ENCODE results near the gene SREBF1. TPM values are rescaled to one million over a fixed set of nuclear protein-coding genes. Genes with fewer than 3 reads are reported as not detected.

Gene SREBF1
- total and polyA plus RNA-seq, 10 of the 15 experiments (the other 5 are each of a cell fraction or from before 2014, with no cell fraction given): 1.4 to 84.6 (median 20.4) TPM

GRCh38 chr17:17830740-17831207, 6.0 kb downstream of the SREBF1 start:
- 66% methylated on average over 5 of the region's 6 CpGs for WGBS (ENCODE audit: insufficient coverage, insufficient replicate concordance, low lambda C conversion rate, missing lambda C conversion rate)
- in situ Hi-C loops (cut with MboI): no loop called here
- no peak overlapping the region for H3K4me2 ChIP-seq (ENCODE audit: control insufficient read depth, insufficient read depth)
- RAD21 ChIA-PET (ENCODE audit: unreplicated experiment): no interaction called here
- no peaks in the 10 kb centered on the region for H3K27me3 ChIP-seq (replicated peaks in 1 of 2; ENCODE audit: control insufficient read depth in 2 of 2, insufficient read depth in 2 of 2, low read length in 1 of 2)
- CTCF ChIA-PET: interaction anchor here (1.4 kb wide), 1 partner anchor 10 kb away, joined by 4 read pairs; no protein-coding TSS in a partner anchor
- H3K79me2 ChIP-seq (ENCODE audit: control insufficient read depth, insufficient read depth, low read length): peaks cover 11% of the 10 kb centered on the region
- peak; percentile 27; the same call in 1 of the 2 replicates for TF ChIP-seq NR2F1 (conservative IDR thresholded peaks at IDR 0.05)
- no peak for TF ChIP-seq EGR1 (IDR thresholded peaks at IDR 0.05; ENCODE audit: borderline replicate concordance in 1 of 2, low read depth in 2 of 2, low read length in 2 of 2)
- intact Hi-C loops (cut with micrococcal nuclease; ENCODE audit: unreplicated experiment): loop anchor here (10.0 kb wide), 1 partner anchor 846 kb away; no protein-coding TSS in a partner anchor
- POLR2A ChIA-PET: no interaction called here
- no peak overlapping the region for H3K9ac ChIP-seq (ENCODE audit: control insufficient read depth, insufficient read depth, low read length)
- H3K4me3 ChIP-seq: no peak overlapping the region
- BruUV-seq (replicated peaks): no TSS peak
- H2AFZ ChIP-seq (ENCODE audit: control insufficient read depth, low read depth, low read length): no peak overlapping the region
- H3K4me1 ChIP-seq (ENCODE audit: control insufficient read depth, insufficient read depth, low read length): peaks cover 26% of the 10 kb centered on the region
- no peak overlapping the region for H3K27ac ChIP-seq (ENCODE audit: control insufficient read depth, insufficient read depth)
- H4K20me1 ChIP-seq (ENCODE audit: control insufficient read depth, insufficient read depth): no peaks in the 10 kb centered on the region
- no peak for FAIRE-seq
- SMC1A ChIA-PET (ENCODE audit: uncharacterized antibody, unreplicated experiment): interaction anchor here (1.3 kb wide), 1 partner anchor 30 kb away, joined by 3 read pairs; no protein-coding TSS in a partner anchor
- H3K36me3 ChIP-seq (ENCODE audit: control insufficient read depth in 2 of 2, insufficient read depth in 2 of 2, low read length in 1 of 2): no peaks in the 10 kb centered on the region
- H3K9me3 ChIP-seq (replicated peaks; ENCODE audit: control insufficient read depth, insufficient read depth, low read length): no peaks in the 10 kb centered on the region
- no peak for DNase-seq (ENCODE audit: low read depth, low spot score)
- ATAC-seq: no peak

GRCh38 chr17:17830269-17830567, 6.6 kb downstream of the SREBF1 start:
- in situ Hi-C loops (cut with MboI) (no loop called here), intact Hi-C loops (cut with micrococcal nuclease; ENCODE audit: unreplicated experiment) (loop anchor here (10.0 kb wide), 1 partner anchor 845 kb away; no protein-coding TSS in a partner anchor)
- Histone ChIP-seq H3K27ac (ENCODE audit: control insufficient read depth, insufficient read depth) (no peak overlapping the region), H3K4me1 (ENCODE audit: control insufficient read depth, insufficient read depth, low read length) (peaks cover 21% of the 10 kb centered on the region), H3K9ac (ENCODE audit: control insufficient read depth, insufficient read depth, low read length) (no peak overlapping the region), H2AFZ (ENCODE audit: control insufficient read depth, low read depth, low read length) (no peak overlapping the region), H3K4me3 (no peak overlapping the region), H3K36me3 (ENCODE audit: control insufficient read depth in 2 of 2, insufficient read depth in 2 of 2, low read length in 1 of 2) (no peaks in the 10 kb centered on the region), H3K27me3 (replicated peaks in 1 of 2; ENCODE audit: control insufficient read depth in 2 of 2, insufficient read depth in 2 of 2, low read length in 1 of 2) (no peaks in the 10 kb centered on the region), H3K79me2 (ENCODE audit: control insufficient read depth, insufficient read depth, low read length) (peaks cover 5% of the 10 kb centered on the region), H3K9me3 (replicated peaks; ENCODE audit: control insufficient read depth, insufficient read depth, low read length) (no peaks in the 10 kb centered on the region), H3K4me2 (ENCODE audit: control insufficient read depth, insufficient read depth) (no peak overlapping the region), H4K20me1 (ENCODE audit: control insufficient read depth, insufficient read depth) (no peaks in the 10 kb centered on the region)
- no TSS peak for BruUV-seq (replicated peaks)
- RAD21 ChIA-PET (ENCODE audit: unreplicated experiment): no interaction called here
- ATAC-seq: no peak
- TF ChIP-seq MAX (IDR thresholded peaks at IDR 0.05; ENCODE audit: low read depth, low read length): no peak
- no peak for TF ChIP-seq HDGF (IDR thresholded peaks at IDR 0.05)
- TF ChIP-seq MYC (IDR thresholded peaks at IDR 0.05; ENCODE audit: insufficient read depth, insufficient read length, insufficient replicate concordance, low read length, severe bottlenecking): no peak
- TF ChIP-seq MTA2 (IDR thresholded peaks at IDR 0.05; ENCODE audit: low read depth): no peak
- TF ChIP-seq PBX3 (IDR thresholded peaks at IDR 0.05; ENCODE audit: insufficient replicate concordance, low read depth, low read length): no peak
- no peak for TF ChIP-seq BCL11A (IDR thresholded peaks at IDR 0.05; ENCODE audit: low read depth, low read length)
- TF ChIP-seq JUND (IDR thresholded peaks at IDR 0.05; ENCODE audit: low read depth, low read length): no peak
- TF ChIP-seq BRCA1 (IDR thresholded peaks at IDR 0.05; ENCODE audit: low read depth, low read length): no peak
- no peak for TF ChIP-seq BHLHE40 (IDR thresholded peaks at IDR 0.05; ENCODE audit: borderline replicate concordance in 1 of 2, low read depth in 2 of 2, low read length in 1 of 2)
- no peak for TF ChIP-seq TAF1 (IDR thresholded peaks at IDR 0.05; ENCODE audit: borderline replicate concordance, low read depth, low read length)
- no peak for TF ChIP-seq ZSCAN29 (IDR thresholded peaks at IDR 0.05)
- TF ChIP-seq RELB (IDR thresholded peaks at IDR 0.05; ENCODE audit: low read depth): no peak
- TF ChIP-seq ZNF622 (IDR thresholded peaks at IDR 0.05): no peak
- POLR2A ChIA-PET: no interaction called here
- 100% methylated on average over 2 of the region's 2 CpGs for WGBS (ENCODE audit: insufficient coverage, insufficient replicate concordance, low lambda C conversion rate, missing lambda C conversion rate)
- no peak for DNase-seq (ENCODE audit: low read depth, low spot score)
- CTCF ChIA-PET: interaction anchor here (1.4 kb wide), 1 partner anchor 11 kb away, joined by 4 read pairs; no protein-coding TSS in a partner anchor
- FAIRE-seq: no peak
- SMC1A ChIA-PET (ENCODE audit: uncharacterized antibody, unreplicated experiment): interaction anchor here (1.3 kb wide), 1 partner anchor 31 kb away, joined by 3 read pairs; no protein-coding TSS in a partner anchor

All from GM12878 (cell line).